Vagina (tissue), 2 donors: Measurements from ENCODE around the gene COL23A1. TPM values are rescaled to one million over a fixed set of nuclear protein-coding genes. Genes with fewer than 3 reads are reported as not detected.

Experiments
- DNase-seq, 2 donors: peaks; one replicate each; pipeline ENCODE4 v3.0.0-alpha.2; 2017; ENCODE audit errors: extremely low spot score in 2 of 2
- H3K27ac ChIP-seq: fragments of 200-600 bp; sonication (generic); one replicate; pipeline ENCODE4 v1.5.1; 2019
- H3K27me3 ChIP-seq: fragments of 200-600 bp; sonication (generic); one replicate; pipeline ENCODE4 v1.5.1; 2019
- H3K36me3 ChIP-seq, 2 donors: fragments of 200-600 bp; sonication (generic); one replicate each; pipeline ENCODE4 v1.5.1; 2017 to 2019
- H3K4me1 ChIP-seq: fragments of 200-600 bp; sonication (generic); one replicate; pipeline ENCODE4 v1.5.1; 2019
- H3K4me3 ChIP-seq, 2 donors: fragments of 200-600 bp; sonication (generic); 1 replicate in 1 of 2; 2 replicates in 1 of 2; pipeline ENCODE4 v1.5.1; 2016 to 2019
- H3K9me3 ChIP-seq: fragments of 200-600 bp; sonication (generic); one replicate; pipeline ENCODE4 v1.5.1; 2019
- CTCF ChIP-seq, 3 experiments: fragments of 450-650 bp in 2 of 3; fragments of 200-600 bp in 1 of 3; sonication (generic) in 1 of 3; IDR thresholded peaks; one replicate each; pipeline ENCODE4 v1.5.1; 2017 to 2019; ENCODE audit warnings: antibody characterized with exemption in 3 of 3, mild to moderate bottlenecking in 2 of 3, moderate library complexity in 2 of 3
- POLR2A ChIP-seq, 2 donors: fragments of 450-650 bp; IDR thresholded peaks; one replicate each; pipeline ENCODE4 v1.6.1; 2017; ENCODE audit warnings: antibody characterized with exemption in 2 of 2, mild to moderate bottlenecking in 2 of 2, moderate library complexity in 2 of 2
- POLR2AphosphoS5 ChIP-seq, 2 donors: sonication (generic); formaldehyde crosslinking; IDR thresholded peaks; one replicate each; pipeline ENCODE4 v1.9.0; 2017; ENCODE audit warnings: antibody characterized with exemption in 2 of 2, mild to moderate bottlenecking in 2 of 2, low read depth in 1 of 2; ENCODE audit not compliant: insufficient read depth in 1 of 2
- intact Hi-C: fragments of 100-400 bp; cut with DNase I; formaldehyde crosslinking; loops from one replicate; pipeline ENCODE4 v1.15.1; 2023
- total RNA-seq: library from RNA; depleted of rRNA; stranded (reverse); fragments of >200 nt; gene quantifications from one replicate; pipeline ENCODE4 v1.2.3, GENCODE V29; 2016

Gene COL23A1
- total RNA-seq, 1 donor from 2014 or later: 3.7 TPM

GRCh38 chr5:178454821-178455479 lies 135.2 kb downstream of the COL23A1 start:
- intact Hi-C loops: no loop called here
- Histone ChIP-seq H3K27ac (no peak overlapping the region), H3K36me3 (no peaks in the 10 kb centered on the region), H3K9me3 (no peaks in the 10 kb centered on the region), H3K4me3 (no peak overlapping the region), H3K4me1 (no peaks in the 10 kb centered on the region), H3K27me3 (no peaks in the 10 kb centered on the region)
- TF ChIP-seq POLR2A (IDR thresholded peaks at IDR 0.05) (no peak), CTCF (IDR thresholded peaks at IDR 0.05) (no peak), POLR2AphosphoS5 (IDR thresholded peaks at IDR 0.05; ENCODE audit: insufficient read depth in 1 of 2, low read depth in 1 of 2) (no peak)
- DNase-seq: no peak

GRCh38 chr5:178454303-178454702 lies 135.9 kb downstream of the COL23A1 start:
- TF ChIP-seq CTCF (IDR thresholded peaks at IDR 0.05) (no peak), POLR2AphosphoS5 (IDR thresholded peaks at IDR 0.05; ENCODE audit: insufficient read depth in 1 of 2, low read depth in 1 of 2) (no peak), POLR2A (IDR thresholded peaks at IDR 0.05) (no peak)
- no peak for DNase-seq
- H3K27ac ChIP-seq: no peak overlapping the region
- H3K36me3 ChIP-seq: no peaks in the 10 kb centered on the region
- H3K9me3 ChIP-seq: no peaks in the 10 kb centered on the region
- no peaks in the 10 kb centered on the region for H3K27me3 ChIP-seq
- intact Hi-C loops: no loop called here
- H3K4me1 ChIP-seq: no peaks in the 10 kb centered on the region
- no peak overlapping the region for H3K4me3 ChIP-seq

- intact Hi-C loops: no loop called here
- no peak overlapping the region for H3K27ac ChIP-seq
- no peak for TF ChIP-seq POLR2A (IDR thresholded peaks at IDR 0.05)
- no peak for TF ChIP-seq CTCF (IDR thresholded peaks at IDR 0.05)
- TF ChIP-seq POLR2AphosphoS5 (IDR thresholded peaks at IDR 0.05; ENCODE audit: insufficient read depth in 1 of 2, low read depth in 1 of 2): no peak
- no peaks in the 10 kb centered on the region for H3K36me3 ChIP-seq
- no peaks in the 10 kb centered on the region for H3K27me3 ChIP-seq
- no peak overlapping the region for H3K4me3 ChIP-seq
- H3K9me3 ChIP-seq: no peaks in the 10 kb centered on the region
- DNase-seq: peak in 1 of 2 donors; percentile 58
- no peaks in the 10 kb centered on the region for H3K4me1 ChIP-seq
Measured at GRCh38 chr5:178453224-178453623, 137.0 kb downstream of the COL23A1 start.

DNA sequence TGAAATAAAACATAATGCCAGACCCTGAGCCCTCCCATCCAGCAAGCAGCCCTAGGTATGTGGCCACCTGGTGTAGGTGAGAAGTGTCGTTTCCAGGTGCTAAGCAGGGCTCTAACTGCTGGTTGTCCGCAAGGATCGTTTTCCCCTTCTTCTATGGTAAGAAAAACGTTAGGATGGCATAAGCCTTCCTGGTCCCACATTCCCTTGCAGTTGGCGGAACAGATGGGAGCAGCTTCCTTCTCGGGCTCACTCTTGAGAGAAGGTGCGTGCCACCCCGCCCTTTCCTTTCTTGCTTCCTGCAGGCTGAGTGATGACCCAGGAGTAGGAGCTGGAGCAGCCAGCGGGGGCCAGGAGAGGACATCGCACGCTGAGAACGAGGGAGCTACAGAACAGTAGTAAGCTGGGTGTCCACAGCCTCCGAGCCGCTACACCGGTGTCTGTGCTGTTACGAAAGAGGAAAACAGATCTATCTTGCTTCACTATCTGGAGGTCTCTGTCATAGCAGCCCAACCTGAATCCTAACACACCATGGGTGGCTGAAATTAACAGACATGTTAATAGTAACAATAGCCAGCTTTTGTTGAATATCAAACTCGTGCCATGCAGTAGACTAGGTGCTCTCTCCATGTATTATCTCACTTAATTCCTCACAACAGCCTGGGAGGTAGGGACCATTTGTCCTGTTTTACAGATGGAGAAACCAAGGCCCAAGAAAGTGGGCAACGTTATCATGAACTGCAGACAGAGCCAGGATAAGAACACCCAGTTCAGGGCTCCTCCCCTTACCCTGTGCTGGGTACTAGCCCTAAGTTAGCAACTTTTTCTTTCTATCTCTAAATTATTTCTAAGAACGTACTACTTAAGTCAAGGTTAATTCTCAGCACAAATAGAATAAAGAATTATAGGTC lies 139.8 kb downstream of the COL23A1 start:
- DNase-seq: peak; percentile 56 to 92
- intact Hi-C loops: no loop called here

DNA sequence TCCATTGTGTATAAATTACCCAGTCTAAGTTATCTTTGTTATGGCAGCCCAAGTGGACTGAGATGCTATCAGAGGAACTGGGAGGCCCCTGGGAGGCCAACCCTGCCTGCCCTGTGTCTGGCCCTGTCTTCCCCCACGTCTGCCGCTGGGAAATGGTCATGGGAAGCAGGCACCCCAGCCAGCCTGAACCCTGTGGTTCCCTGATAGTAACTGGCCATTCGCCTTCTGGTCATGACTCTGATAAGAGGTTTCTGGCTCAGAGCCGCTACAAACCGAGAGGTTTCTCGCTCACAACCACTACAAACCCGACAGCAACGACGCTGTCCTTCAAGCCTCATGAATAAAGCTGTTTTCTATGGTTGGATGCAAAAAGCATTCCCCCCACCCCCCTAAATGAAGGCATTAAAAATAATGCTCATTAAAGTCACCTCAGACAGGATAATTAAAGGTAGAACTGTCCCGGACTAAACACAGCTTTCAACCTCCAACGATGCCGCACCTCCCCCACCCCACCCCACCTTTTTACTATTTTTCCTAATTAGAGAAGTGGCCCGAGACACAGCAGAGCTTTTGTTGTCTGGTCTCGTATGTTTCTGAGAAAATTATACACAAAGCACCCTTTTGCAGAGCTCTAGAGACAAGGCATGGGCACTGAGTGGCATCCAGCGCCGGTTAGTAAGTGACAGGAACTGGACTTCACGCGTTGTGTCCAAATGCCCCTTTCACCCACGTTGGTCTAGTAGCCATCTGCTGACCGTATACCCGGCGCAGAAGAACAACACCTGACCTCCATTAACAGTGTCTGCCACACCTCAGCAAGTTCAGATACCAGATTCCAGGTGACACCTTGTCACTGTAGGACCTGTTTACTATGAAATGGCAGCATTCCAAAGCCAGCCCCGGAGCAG lies 140.8 kb downstream of the COL23A1 start:
- Histone ChIP-seq H3K4me1 (no peaks in the 10 kb centered on the region), H3K27ac (no peak overlapping the region), H3K9me3 (no peaks in the 10 kb centered on the region), H3K27me3 (no peaks in the 10 kb centered on the region), H3K4me3 (no peak overlapping the region), H3K36me3 (no peaks in the 10 kb centered on the region)
- TF ChIP-seq POLR2AphosphoS5 (IDR thresholded peaks at IDR 0.05; ENCODE audit: insufficient read depth in 1 of 2, low read depth in 1 of 2) (no peak), CTCF (IDR thresholded peaks at IDR 0.05) (no peak), POLR2A (IDR thresholded peaks at IDR 0.05) (no peak)
- DNase-seq: peak; percentile 27 to 82
- intact Hi-C loops: loop anchor here (10.0 kb wide), 1 partner anchor 1105 kb away; no protein-coding TSS in a partner anchor

More for the DNA sequence above, 139.8 kb downstream of the COL23A1 start:
- Histone ChIP-seq H3K4me1 (no peaks in the 10 kb centered on the region), H3K36me3 (no peaks in the 10 kb centered on the region), H3K9me3 (no peaks in the 10 kb centered on the region), H3K27ac (no peak overlapping the region), H3K27me3 (no peaks in the 10 kb centered on the region), H3K4me3 (no peak overlapping the region)
- TF ChIP-seq POLR2AphosphoS5 (IDR thresholded peaks at IDR 0.05; ENCODE audit: insufficient read depth in 1 of 2, low read depth in 1 of 2): no peak
